Measurements from ENCODE around the gene PHKG2.

The PHKG2 gene

GRCh38 chr16:30762991-30763725 lies 14.9 kb downstream of the PHKG2 start:
- peaks cover 9% of the 10 kb centered on the region; the same call in 1 of the 2 replicates for H3K36me3 ChIP-seq (replicated peaks; ENCODE audit: insufficient read depth, low read length)
- H3K79me2 ChIP-seq (ENCODE audit: low read length), result peaks cover 25% of the 10 kb centered on the region
- H3F3A ChIP-seq (ENCODE audit: insufficient read depth, low read length), result no peaks in the 10 kb centered on the region
- H3K4me3 ChIP-seq (ENCODE audit: low read length), result peak overlapping the region; percentile 83
- H3K4me2 ChIP-seq (ENCODE audit: low read depth, low read length), result peak overlapping the region; percentile 90
- TF ChIP-seq EZH2phosphoT487 (IDR thresholded peaks at IDR 0.05; ENCODE audit: low read length) (no peak), CTCF (IDR thresholded peaks at IDR 0.05; ENCODE audit: low read length) (no peak), EZH2 (optimal IDR thresholded peaks at IDR 0.05; ENCODE audit: low read depth, low read length) (no peak)
- 0 out of 2 replicates have a peak overlapping the region, but pooled peaks have one; percentile 47 for H2AFZ ChIP-seq (ENCODE audit: low read length)
- H3K27me3 ChIP-seq (replicated peaks; ENCODE audit: insufficient read depth, low read length), result no peaks in the 10 kb centered on the region
- H3K9me3 ChIP-seq (replicated peaks; ENCODE audit: insufficient read depth, low read length), result no peaks in the 10 kb centered on the region
- no peaks in the 10 kb centered on the region for H3K9me2 ChIP-seq (replicated peaks; ENCODE audit: insufficient read depth, low read length)
- no peaks in the 10 kb centered on the region for H4K20me1 ChIP-seq (ENCODE audit: insufficient read depth, low read length)
- H3K4me1 ChIP-seq (ENCODE audit: low read length), result peaks cover 17% of the 10 kb centered on the region
- H3K9ac ChIP-seq (ENCODE audit: low read length), result peak overlapping the region; percentile 80
- DNase-seq, result no peak
- H3K27ac ChIP-seq (ENCODE audit: low read length), result no peak overlapping the region

GRCh38 chr16:30764086-30764485 lies 15.9 kb downstream of the PHKG2 start:
- Histone ChIP-seq H3K9me2 (replicated peaks; ENCODE audit: insufficient read depth, low read length) (no peaks in the 10 kb centered on the region), H3K4me2 (ENCODE audit: low read depth, low read length) (no peak overlapping the region), H2AFZ (ENCODE audit: low read length) (no peak overlapping the region), H3K36me3 (replicated peaks; ENCODE audit: insufficient read depth, low read length) (peaks cover 9% of the 10 kb centered on the region; the same call in 1 of the 2 replicates), H3K9me3 (replicated peaks; ENCODE audit: insufficient read depth, low read length) (no peaks in the 10 kb centered on the region), H3K27ac (ENCODE audit: low read length) (no peak overlapping the region), H3K79me2 (ENCODE audit: low read length) (peaks cover 25% of the 10 kb centered on the region), H4K20me1 (ENCODE audit: insufficient read depth, low read length) (no peaks in the 10 kb centered on the region), H3K4me3 (ENCODE audit: low read length) (no peak overlapping the region), H3K9ac (ENCODE audit: low read length) (no peak overlapping the region), H3K4me1 (ENCODE audit: low read length) (peaks cover 17% of the 10 kb centered on the region), H3K27me3 (replicated peaks; ENCODE audit: insufficient read depth, low read length) (no peaks in the 10 kb centered on the region), H3F3A (ENCODE audit: insufficient read depth, low read length) (no peaks in the 10 kb centered on the region)
- TF ChIP-seq EZH2 (optimal IDR thresholded peaks at IDR 0.05; ENCODE audit: low read depth, low read length) (no peak), EZH2phosphoT487 (IDR thresholded peaks at IDR 0.05; ENCODE audit: low read length) (no peak), CTCF (IDR thresholded peaks at IDR 0.05; ENCODE audit: low read length) (no peak)
- no peak for DNase-seq

- Histone ChIP-seq H3K9ac (ENCODE audit: low read length) (no peak overlapping the region), H4K20me1 (ENCODE audit: insufficient read depth, low read length) (no peaks in the 10 kb centered on the region)
- no peak for DNase-seq
These were observed 16.7 kb downstream of the PHKG2 start for GRCh38 chr16:30764816-30765465.

More at GRCh38 chr16:30764816-30765465, 16.7 kb downstream of the PHKG2 start:
- Histone ChIP-seq H3K4me1 (ENCODE audit: low read length) (peaks cover 17% of the 10 kb centered on the region), H3K4me3 (ENCODE audit: low read length) (no peak overlapping the region), H3K9me2 (replicated peaks; ENCODE audit: insufficient read depth, low read length) (no peaks in the 10 kb centered on the region), H3K27ac (ENCODE audit: low read length) (no peak overlapping the region), H3K4me2 (ENCODE audit: low read depth, low read length) (no peak overlapping the region), H2AFZ (ENCODE audit: low read length) (no peak overlapping the region), H3K36me3 (replicated peaks; ENCODE audit: insufficient read depth, low read length) (peaks cover 9% of the 10 kb centered on the region; the same call in 1 of the 2 replicates), H3K9me3 (replicated peaks; ENCODE audit: insufficient read depth, low read length) (no peaks in the 10 kb centered on the region), H3K79me2 (ENCODE audit: low read length) (peaks cover 25% of the 10 kb centered on the region), H3F3A (ENCODE audit: insufficient read depth, low read length) (no peaks in the 10 kb centered on the region), H3K27me3 (replicated peaks; ENCODE audit: insufficient read depth, low read length) (no peaks in the 10 kb centered on the region)
- TF ChIP-seq CTCF (IDR thresholded peaks at IDR 0.05; ENCODE audit: low read length), result no peak
- no peak for TF ChIP-seq EZH2 (optimal IDR thresholded peaks at IDR 0.05; ENCODE audit: low read depth, low read length)
- no peak for TF ChIP-seq EZH2phosphoT487 (IDR thresholded peaks at IDR 0.05; ENCODE audit: low read length)
